GM19238 (cell line): ENCODE data around the gene ACTN1.

ENCODE experiments used
- DNase-seq: peaks from one replicate; pipeline ENCODE4 v3.0.0; 2011; ENCODE audit warnings: low spot score; ENCODE audit not compliant: insufficient read length

Gene ACTN1

DNA sequence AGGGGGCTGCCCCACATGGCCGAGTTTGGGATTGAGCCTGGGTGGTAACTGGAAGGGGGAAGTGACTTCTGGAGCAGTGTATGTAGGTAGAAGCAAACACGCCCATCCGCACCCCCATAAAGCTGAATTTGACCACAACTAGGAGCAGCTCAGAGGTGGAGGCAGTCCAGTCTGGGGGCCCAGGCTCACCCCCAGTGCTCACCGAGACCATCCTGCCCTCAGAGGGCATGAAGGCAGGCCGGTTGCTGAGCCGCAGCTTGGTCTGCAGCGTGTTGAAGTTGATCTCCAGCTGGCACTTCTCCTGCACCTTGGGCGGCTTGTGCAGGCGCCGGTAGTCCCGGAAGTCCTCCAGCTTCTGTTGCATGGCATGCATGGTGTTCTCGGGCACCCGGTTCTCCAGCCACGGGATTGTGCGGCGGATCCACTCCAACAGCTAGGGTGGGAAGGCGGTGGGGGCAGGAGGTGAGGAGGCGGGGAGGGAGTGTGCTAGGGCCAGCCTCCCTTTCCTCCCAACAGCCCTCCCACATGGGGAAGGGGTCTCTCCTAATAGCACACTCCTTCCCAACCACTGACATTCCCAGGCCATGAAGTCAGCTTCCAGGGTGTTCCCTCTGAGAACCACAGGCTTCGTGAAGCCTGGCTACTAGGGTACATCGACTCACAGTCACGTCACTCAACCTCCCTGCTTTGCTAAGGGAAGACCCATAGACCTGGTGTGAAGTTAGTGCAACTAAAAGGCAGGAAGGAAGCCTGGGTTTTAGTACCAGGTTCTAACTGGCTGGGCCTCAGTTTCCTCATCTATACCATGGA is 87.0 kb downstream of the ACTN1 start:
- no peak for DNase-seq

GRCh38 chr14:68890173-68890931 is 88.8 kb downstream of the ACTN1 start:
- DNase-seq, result no peak

- no peak for DNase-seq
Observed at GRCh38 chr14:68888883-68889282, 90.2 kb downstream of the ACTN1 start.

DNA sequence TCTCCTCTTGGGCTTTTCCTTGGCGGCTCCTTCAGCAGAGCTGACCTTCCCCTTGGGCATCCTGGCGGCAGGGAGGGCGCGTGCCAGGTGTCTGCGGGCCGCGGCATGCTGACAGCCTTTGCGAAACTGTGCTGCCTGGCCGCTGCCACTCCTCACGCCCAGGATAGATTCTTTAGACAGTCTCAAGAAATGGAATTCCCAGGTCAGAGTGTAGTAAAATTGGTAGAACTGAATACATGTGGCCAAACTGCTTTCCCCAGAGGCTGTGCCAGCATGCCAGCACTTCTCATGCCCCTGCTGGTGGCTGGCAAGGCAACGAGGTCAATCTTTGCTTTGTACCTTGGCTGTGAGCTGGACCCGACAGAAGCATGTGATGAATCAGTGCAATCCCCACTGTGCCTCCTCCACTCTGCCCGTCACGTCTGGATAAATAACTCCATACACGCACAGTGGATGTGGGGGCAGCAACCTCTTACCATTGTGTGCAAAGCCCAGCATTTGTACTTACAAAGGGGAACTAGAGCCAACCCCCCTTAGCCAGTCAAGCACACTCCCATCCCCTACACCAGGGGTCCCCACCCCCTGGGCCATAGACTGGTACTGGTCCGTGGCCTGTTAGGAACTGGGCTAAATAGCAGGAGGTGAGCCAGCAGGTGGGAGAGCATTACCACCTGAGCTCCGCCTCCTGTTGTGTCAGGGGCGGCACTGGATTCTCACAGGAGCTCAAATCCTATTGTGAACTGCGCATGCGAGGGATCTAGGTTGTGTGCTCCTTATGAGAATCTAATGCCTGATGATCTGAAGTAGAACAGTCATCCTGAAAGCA is 90.9 kb downstream of the ACTN1 start:
- no peak for DNase-seq

- no peak for DNase-seq
Observed at GRCh38 chr14:68886109-68886434, 93.0 kb downstream of the ACTN1 start.

- no peak for DNase-seq
Observed at GRCh38 chr14:68885226-68886108, 93.6 kb downstream of the ACTN1 start.

GRCh38 chr14:68884031-68885030 is 94.8 kb downstream of the ACTN1 start:
- DNase-seq, result no peak

GRCh38 chr14:68882235-68882634 is 96.9 kb downstream of the ACTN1 start:
- no peak for DNase-seq

- no peak for DNase-seq
Observed at GRCh38 chr14:68881396-68881795, 97.7 kb downstream of the ACTN1 start.

GRCh38 chr14:68880581-68881105 is 98.5 kb downstream of the ACTN1 start:
- no peak for DNase-seq

- DNase-seq, result no peak
Observed at GRCh38 chr14:68879841-68880575, 99.1 kb downstream of the ACTN1 start.

- DNase-seq, result no peak
Observed at GRCh38 chr14:68879321-68879781, 99.8 kb downstream of the ACTN1 start.

DNA sequence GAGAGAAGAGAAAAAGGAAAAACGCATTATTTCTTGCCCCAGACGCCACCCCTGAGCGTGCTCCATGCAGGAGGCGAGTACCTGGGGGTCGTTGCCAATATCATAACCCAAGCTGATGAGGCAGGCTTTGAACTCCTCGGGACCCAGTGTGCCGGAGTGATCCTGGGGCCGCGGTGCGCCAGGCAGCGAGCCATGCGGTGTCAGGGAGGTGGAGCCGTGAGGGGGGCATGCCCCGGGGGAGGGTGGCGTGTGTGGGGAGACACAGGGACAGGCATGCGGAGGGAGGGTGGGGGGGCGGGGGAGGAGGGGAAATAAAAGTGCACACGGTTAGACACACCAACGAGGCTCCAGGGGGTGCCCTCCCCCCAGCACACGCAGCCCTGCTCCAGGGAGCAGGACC is 100.2 kb downstream of the ACTN1 start:
- no peak for DNase-seq

GRCh38 chr14:68877993-68878575 is 101.0 kb downstream of the ACTN1 start:
- no peak for DNase-seq

DNA sequence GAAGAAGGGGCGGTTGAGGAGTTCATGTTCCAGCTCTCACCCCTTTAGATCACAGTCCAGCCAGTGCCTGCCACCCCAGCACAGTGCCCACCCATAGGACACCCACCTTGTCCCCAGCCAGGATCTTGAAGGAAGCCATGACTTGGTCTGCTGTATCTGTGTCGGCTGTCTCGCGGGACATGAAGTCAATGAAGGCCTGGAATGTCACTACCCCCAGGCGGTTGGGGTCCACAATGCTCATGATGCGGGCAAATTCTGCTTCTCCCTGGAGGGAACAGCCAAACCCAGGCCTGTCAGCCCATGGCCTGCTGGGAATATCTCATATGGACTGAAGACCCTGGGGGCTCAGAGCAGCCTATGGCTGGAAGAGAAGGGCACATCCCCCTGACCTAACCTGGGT is 102.1 kb downstream of the ACTN1 start:
- no peak for DNase-seq

DNA sequence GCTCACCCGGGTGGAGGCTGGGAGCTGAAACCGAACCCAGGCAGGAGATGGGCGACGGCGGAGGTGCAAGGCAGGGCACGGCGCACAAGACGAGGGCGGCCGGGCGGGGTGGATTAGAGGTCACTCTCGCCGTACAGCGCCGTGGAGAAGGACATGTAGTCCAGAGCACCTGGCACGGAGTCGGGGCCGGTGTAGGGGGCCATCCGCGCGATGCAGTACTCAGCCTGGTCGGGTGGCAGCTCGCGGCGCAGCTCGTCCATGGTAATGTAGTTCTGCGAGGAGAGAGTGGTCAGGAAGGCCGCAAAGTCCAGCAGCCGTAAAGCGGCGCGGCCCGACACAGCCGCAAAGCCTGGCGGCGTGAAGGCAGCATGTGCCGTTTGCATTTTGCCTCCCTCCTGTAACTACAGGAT is 104.4 kb downstream of the ACTN1 start:
- no peak for DNase-seq

DNA sequence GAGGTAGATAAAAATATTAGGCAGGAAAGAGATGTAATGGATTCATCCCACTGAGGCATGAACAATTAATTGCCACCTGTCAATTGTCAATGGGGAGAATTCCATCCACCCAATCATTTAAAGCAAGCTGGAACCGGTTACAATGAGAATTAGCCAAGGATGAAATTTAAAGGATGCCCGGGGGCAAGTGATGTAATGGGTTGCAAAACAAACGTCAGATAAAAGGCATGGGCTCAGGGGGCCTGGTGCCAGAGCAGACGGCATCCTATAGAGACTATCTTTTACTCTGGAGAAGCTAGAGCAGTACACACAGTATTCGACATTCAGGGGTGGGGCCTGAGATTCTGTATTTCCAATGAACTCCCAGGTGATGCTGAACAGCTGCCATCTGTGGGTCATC is 105.7 kb downstream of the ACTN1 start:
- no peak for DNase-seq

GRCh38 chr14:68871392-68871791 is 107.7 kb downstream of the ACTN1 start:
- DNase-seq, result no peak
